ENCODE results near the gene PIGO. TPM values are rescaled to one million over a fixed set of nuclear protein-coding genes. Genes with fewer than 3 reads are reported as not detected.

Gene PIGO
- total and polyA plus RNA-seq, 9 of the 15 experiments (the other 6 are each of a cell fraction or from before 2014, with no cell fraction given), result 5.4 to 13.7 (median 9.7) TPM

GRCh38 chr9:35111001-35111933 is 14.9 kb upstream of the PIGO start (continued):
- TF ChIP-seq ZNF174 (CRISPR knock-in tag; IDR thresholded peaks at IDR 0.05) (no peak), YY1 (IDR thresholded peaks at IDR 0.05; ENCODE audit: borderline replicate concordance in 1 of 3, control insufficient read depth in 1 of 3, extremely low read depth in 1 of 3, insufficient read depth in 3 of 3, insufficient read length in 1 of 3, insufficient replicate concordance in 2 of 3, low read depth in 1 of 3, low read length in 2 of 3) (peak in 1 of 3 experiments; percentile 16), HMGN3 (IDR thresholded peaks at IDR 0.05; ENCODE audit: borderline replicate concordance, extremely low read depth, insufficient read length, low read depth, low read length) (peak; percentile 64), DACH1 (IDR thresholded peaks at IDR 0.05; ENCODE audit: partially characterized antibody) (peak; percentile 4), CXXC5 (CRISPR knock-in tag; IDR thresholded peaks at IDR 0.05) (peak; percentile 53; the same call in 1 of the 2 replicates), BRD4 (IDR thresholded peaks at IDR 0.05) (no peak), ZFP36 (IDR thresholded peaks at IDR 0.05; ENCODE audit: low read depth, low read length, partially characterized antibody) (peak; percentile 6), SUPT5H (IDR thresholded peaks at IDR 0.05) (peak; percentile 25; the same call in 1 of the 2 replicates), FOXM1 (IDR thresholded peaks at IDR 0.05; ENCODE audit: low read depth) (peak; percentile 51; the same call in 1 of the 2 replicates), FOXM1 (CRISPR knock-in tag; IDR thresholded peaks at IDR 0.05; ENCODE audit: low read depth) (no peak), FOSL1 (tag; conservative IDR thresholded peaks at IDR 0.05) (peak; percentile 83), RREB1 (CRISPR knock-in tag; IDR thresholded peaks at IDR 0.05) (no peak), NRF1 (conservative IDR thresholded peaks at IDR 0.05 in 1 of 2, IDR thresholded peaks at IDR 0.05 in 1 of 2) (peak; percentile 19 to 26; a peak in 1 of 4 replicates), NR3C1 (CRISPR knock-in tag; IDR thresholded peaks at IDR 0.05) (no peak), ATF7 (IDR thresholded peaks at IDR 0.05) (no peak), ZNF239 (CRISPR knock-in tag; IDR thresholded peaks at IDR 0.05) (no peak), JUND (IDR thresholded peaks at IDR 0.05; ENCODE audit: borderline replicate concordance, low read depth, low read length) (peak; percentile 72), JUND (tag; IDR thresholded peaks at IDR 0.05; ENCODE audit: borderline replicate concordance, low read depth, low read length) (0 out of 3 replicates have a peak, but pooled peaks have one; percentile 37), EGR1 (conservative IDR thresholded peaks at IDR 0.05) (peak; percentile 59), ZNF655 (CRISPR knock-in tag; IDR thresholded peaks at IDR 0.05) (no peak), SNRNP70 (optimal IDR thresholded peaks at IDR 0.05; ENCODE audit: low read depth, low read length) (no peak)

Data from K562 (cell line).